ENCODE results near the gene PRLR. TPM values are rescaled to one million over a fixed set of nuclear protein-coding genes. Genes with fewer than 3 reads are reported as not detected.

Gene PRLR
- total RNA-seq, 3 donors from 2014 or later (not counting 1 experiment from before 2014, with no cell fraction given), result 0.05 to 0.16 (median 0.09) TPM

DNA sequence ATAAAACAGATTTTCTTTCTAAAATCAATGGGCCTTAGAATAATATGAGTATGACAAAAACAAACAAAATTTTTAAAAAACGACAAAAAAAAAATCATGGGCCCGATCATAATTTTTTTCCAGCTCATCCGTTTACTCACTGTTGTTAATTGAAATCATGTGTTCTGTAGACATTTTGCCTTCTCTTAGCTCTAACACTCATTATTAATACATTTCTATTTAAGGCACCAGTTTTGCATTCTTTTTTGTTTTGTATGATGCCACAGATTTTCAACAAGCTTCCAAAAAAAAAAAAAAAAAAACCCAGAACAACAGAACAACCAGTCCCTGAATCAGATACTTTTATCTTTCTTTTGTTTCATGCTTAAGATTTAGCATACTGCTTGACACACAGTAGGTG, 86.4 kb downstream of the PRLR start:
- Histone ChIP-seq H3K27me3 (ENCODE audit: control insufficient read depth, insufficient read depth, low read length) (no peaks in the 10 kb centered on the region), H3K4me1 (ENCODE audit: control insufficient read depth, insufficient read depth, low read length) (no peaks in the 10 kb centered on the region), H3K4me3 (ENCODE audit: low read length) (no peak overlapping the region), H3K36me3 (ENCODE audit: control insufficient read depth, insufficient read depth, low read length) (no peaks in the 10 kb centered on the region), H3K9me3 (ENCODE audit: control insufficient read depth, insufficient read depth, low read length) (no peaks in the 10 kb centered on the region), H3K27ac (ENCODE audit: low read length) (no peak overlapping the region)
- no CpG with 5 or more reads among the region's 3 CpGs for WGBS (ENCODE audit: insufficient coverage)
- no peak overlapping the region for H3K4me3 Mint-ChIP-seq
- ATAC-seq (no peak), DNase-seq (no peak)
- no peaks in the 10 kb centered on the region for H3K4me1 Mint-ChIP-seq
- H3K9me3 Mint-ChIP-seq, result peaks cover 0 to 2% of the 10 kb centered on the region in 2 donors
- no peak for TF ChIP-seq CTCF (IDR thresholded peaks at IDR 0.05)
- intact Hi-C loops (cut with micrococcal nuclease), result no loop called here
- H3K27me3 Mint-ChIP-seq (ENCODE audit: low read depth in 2 of 2), result peaks cover 0 to 2% of the 10 kb centered on the region in 2 donors
- H3K27ac Mint-ChIP-seq, result no peak overlapping the region
- H3K36me3 Mint-ChIP-seq, result no peaks in the 10 kb centered on the region

DNA sequence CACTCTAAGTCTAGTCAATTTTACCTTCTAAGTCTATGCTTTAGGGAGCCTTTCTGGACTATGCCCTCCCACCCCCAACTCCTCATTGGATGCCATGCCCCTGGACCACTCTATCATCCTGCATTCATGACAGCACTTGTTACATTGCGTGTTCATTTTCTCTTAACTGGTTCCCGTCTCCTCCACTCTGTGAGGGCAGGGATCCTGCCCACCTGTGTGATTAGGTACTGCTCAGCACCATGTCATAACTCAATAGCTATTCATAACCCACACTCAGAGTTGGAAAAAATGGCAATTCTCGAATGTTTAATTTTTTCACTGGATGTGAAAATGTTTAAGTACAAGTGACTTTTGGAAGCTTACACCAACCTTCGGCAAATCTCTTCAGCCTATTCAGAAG, 88.5 kb downstream of the PRLR start:
- Mint-ChIP-seq H3K4me3 (no peak overlapping the region), H3K4me1 (no peaks in the 10 kb centered on the region), H3K27ac (no peak overlapping the region), H3K9me3 (peaks cover 0 to 4% of the 10 kb centered on the region in 2 donors), H3K36me3 (no peaks in the 10 kb centered on the region), H3K27me3 (ENCODE audit: low read depth in 2 of 2) (no peaks in the 10 kb centered on the region)
- Histone ChIP-seq H3K36me3 (ENCODE audit: control insufficient read depth, insufficient read depth, low read length) (no peaks in the 10 kb centered on the region), H3K4me1 (ENCODE audit: control insufficient read depth, insufficient read depth, low read length) (no peaks in the 10 kb centered on the region), H3K27ac (ENCODE audit: low read length) (no peak overlapping the region), H3K27me3 (ENCODE audit: control insufficient read depth, insufficient read depth, low read length) (no peaks in the 10 kb centered on the region), H3K9me3 (ENCODE audit: control insufficient read depth, insufficient read depth, low read length) (no peaks in the 10 kb centered on the region), H3K4me3 (ENCODE audit: low read length) (no peak overlapping the region)
- intact Hi-C loops (cut with micrococcal nuclease), result no loop called here
- WGBS (ENCODE audit: insufficient coverage), result 100% methylated on average over 2 of the region's 4 CpGs
- no peak for TF ChIP-seq CTCF (IDR thresholded peaks at IDR 0.05)
- DNase-seq (no peak), ATAC-seq (no peak)

DNA sequence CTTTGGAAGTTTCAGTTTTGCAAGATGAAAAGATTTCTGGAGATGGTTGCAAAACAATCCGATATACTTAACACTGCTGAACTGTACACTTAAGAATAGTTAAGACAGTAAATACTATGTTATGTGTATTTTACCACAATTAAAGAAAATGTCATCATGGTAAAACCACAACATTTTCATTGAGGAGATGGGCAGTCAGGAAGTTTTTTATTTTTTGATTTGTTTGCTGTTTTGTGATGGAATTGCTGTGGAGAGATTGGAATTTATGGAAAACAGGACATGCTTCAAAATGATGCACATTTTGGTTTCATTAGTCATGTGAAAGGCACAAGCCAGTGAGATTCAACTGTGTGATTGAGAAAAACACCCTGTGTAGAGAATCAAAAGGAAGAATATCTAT, 92.1 kb downstream of the PRLR start:
- TF ChIP-seq CTCF (IDR thresholded peaks at IDR 0.05), result no peak
- Mint-ChIP-seq H3K4me1 (no peaks in the 10 kb centered on the region), H3K9me3 (peaks cover 0 to 2% of the 10 kb centered on the region in 2 donors), H3K27ac (no peak overlapping the region), H3K36me3 (no peaks in the 10 kb centered on the region), H3K27me3 (ENCODE audit: low read depth in 2 of 2) (no peaks in the 10 kb centered on the region), H3K4me3 (no peak overlapping the region)
- WGBS (ENCODE audit: insufficient coverage), result no CpG with 5 or more reads among the region's 1 CpG
- DNase-seq (no peak), ATAC-seq (no peak)
- Histone ChIP-seq H3K36me3 (ENCODE audit: control insufficient read depth, insufficient read depth, low read length) (no peaks in the 10 kb centered on the region), H3K27ac (ENCODE audit: low read length) (no peak overlapping the region), H3K4me3 (ENCODE audit: low read length) (no peak overlapping the region), H3K9me3 (ENCODE audit: control insufficient read depth, insufficient read depth, low read length) (no peaks in the 10 kb centered on the region), H3K27me3 (ENCODE audit: control insufficient read depth, insufficient read depth, low read length) (no peaks in the 10 kb centered on the region), H3K4me1 (ENCODE audit: control insufficient read depth, insufficient read depth, low read length) (no peaks in the 10 kb centered on the region)
- intact Hi-C loops (cut with micrococcal nuclease), result no loop called here

DNA sequence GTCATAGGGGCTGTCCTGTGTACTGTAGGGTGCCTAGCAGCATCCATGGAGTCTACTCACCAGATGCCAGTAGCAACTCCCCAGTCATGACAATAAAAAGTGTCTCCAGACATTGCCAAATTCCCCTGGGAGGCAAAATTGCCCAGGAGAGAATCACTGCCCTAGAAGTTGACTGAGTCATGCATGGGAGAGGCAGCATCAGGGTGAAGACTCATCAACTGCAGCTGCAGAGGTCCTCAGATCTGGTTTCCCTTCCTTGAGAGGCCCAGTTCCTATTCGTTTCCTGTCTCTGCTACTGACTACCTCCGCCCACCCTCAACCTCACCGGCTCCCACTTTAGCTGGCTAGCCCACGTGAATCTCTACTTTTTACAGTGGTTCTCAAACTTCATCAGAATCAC, 93.9 kb downstream of the PRLR start:
- intact Hi-C loops (cut with micrococcal nuclease), result no loop called here
- no peak overlapping the region for H3K27ac ChIP-seq (ENCODE audit: low read length)
- no peak overlapping the region for H3K4me3 ChIP-seq (ENCODE audit: low read length)
- no peaks in the 10 kb centered on the region for H3K4me1 ChIP-seq (ENCODE audit: control insufficient read depth, insufficient read depth, low read length)
- Mint-ChIP-seq H3K9me3 (peaks cover 0 to 2% of the 10 kb centered on the region in 2 donors), H3K36me3 (no peaks in the 10 kb centered on the region), H3K4me1 (no peaks in the 10 kb centered on the region), H3K27ac (no peak overlapping the region), H3K4me3 (no peak overlapping the region), H3K27me3 (ENCODE audit: low read depth in 2 of 2) (no peaks in the 10 kb centered on the region)
- no peaks in the 10 kb centered on the region for H3K36me3 ChIP-seq (ENCODE audit: control insufficient read depth, insufficient read depth, low read length)
- ATAC-seq (no peak), DNase-seq (no peak)
- no peak for TF ChIP-seq CTCF (IDR thresholded peaks at IDR 0.05)
- WGBS (ENCODE audit: insufficient coverage), result 6% methylated on average over 4 of the region's 4 CpGs
- H3K27me3 ChIP-seq (ENCODE audit: control insufficient read depth, insufficient read depth, low read length), result no peaks in the 10 kb centered on the region
- H3K9me3 ChIP-seq (ENCODE audit: control insufficient read depth, insufficient read depth, low read length), result no peaks in the 10 kb centered on the region

Measured in natural killer cell (primary cell).